NOMO-1 treated with DMSO at 0.1 percent for 48 hours (cell line): ENCODE measurements around the gene RUVBL1.
A peak's percentile ranks its signal among the peaks of the same experiment; 100 is the strongest.

ENCODE experiments used
- DNase-seq: peaks from one replicate; lab custom pipeline; 2025; ENCODE audit not compliant: unreplicated experiment; lab: John Stamatoyannopoulos, UW

Gene RUVBL1

DNA sequence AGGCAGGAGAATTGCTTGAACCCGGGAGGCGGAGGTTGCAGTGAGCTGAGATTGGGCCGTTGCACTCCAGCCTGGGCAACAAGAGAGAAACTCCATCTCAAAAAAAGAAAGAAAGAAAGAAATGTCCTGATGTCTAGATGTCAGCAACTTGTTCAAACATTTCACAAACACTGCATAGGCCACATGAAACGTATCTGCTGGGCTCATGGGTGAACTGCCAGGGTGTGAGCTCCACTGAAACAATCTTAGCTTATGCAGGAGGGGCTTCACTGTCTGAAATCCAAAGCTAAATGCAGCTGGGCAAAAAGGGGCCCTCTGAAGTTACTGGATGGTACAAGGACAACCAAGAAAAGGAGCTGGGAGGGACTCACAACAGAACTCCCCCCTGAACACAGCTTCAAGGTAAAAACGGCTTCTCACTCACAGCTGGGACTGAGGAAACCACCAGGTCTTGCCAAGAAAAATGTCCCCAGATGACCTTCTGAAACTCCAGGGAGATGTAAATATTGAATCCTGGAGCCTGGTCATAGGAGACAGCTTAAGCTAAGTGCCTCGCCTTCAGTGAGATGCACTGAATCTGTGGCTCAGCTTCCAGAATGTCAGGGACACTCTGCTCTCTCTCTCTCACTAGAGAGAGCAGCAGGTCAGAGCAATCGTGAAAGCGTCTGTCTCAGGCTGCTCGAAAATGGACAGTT is 39.5 kb downstream of the RUVBL1 start:
- no peak for DNase-seq

DNA sequence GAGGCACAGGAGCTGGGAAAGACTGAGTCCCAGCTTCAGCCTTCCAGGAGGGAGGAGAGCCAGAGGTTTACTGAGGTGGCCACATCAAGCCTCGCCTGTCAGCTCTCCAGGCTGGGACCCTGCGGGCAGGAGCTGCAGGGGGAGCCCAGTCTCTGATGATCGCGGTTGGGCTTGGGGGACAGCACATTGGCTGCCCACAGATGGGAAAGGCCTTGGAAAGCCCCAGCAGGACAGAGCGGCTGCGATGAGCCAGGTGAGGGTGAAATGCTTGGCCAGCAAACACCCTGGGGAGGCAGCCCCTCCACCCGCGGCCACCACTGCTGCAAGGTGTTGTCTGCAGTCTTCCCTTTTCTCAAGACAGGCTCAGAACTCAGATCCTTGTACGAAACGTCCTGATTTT is 40.2 kb downstream of the RUVBL1 start:
- DNase-seq: no peak

DNA sequence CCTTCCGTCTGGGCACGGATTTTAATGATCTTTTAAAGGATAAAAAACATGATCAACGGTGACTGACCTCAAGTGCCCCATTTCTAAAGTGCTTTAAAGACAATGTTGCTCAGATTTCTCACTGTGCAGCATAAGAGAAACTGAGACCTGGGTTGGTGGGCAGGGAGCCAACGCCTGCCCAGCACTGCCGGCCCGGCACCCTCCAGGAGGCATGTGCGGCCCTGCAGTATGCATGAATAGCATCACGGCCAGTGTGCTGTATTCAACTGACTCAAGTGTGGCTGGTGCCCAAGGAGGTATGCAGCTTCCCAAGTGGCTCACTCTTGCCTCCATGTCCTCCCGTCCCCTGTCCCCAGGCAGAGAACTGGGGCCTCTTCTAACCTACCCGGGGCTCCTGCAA is 41.1 kb downstream of the RUVBL1 start:
- DNase-seq: no peak

DNA sequence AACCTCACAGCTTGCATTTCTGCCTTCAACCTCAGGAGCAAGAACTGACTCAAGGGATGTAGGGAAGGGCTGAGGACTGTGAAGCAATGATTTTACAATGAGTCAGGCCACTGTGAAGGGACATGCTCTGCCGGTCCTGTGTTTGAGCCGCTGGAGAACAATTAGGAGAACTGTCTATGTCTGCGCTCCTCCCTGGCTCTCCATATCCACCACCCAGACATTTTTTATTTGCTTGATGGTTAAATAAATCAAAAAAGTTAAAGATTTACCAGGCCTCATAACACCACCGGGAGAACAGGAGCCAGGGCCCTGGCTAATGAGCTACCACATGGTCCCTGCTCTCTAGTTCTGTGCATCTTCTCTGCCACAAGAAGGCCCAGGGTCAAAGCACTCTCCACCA is 41.8 kb downstream of the RUVBL1 start:
- no peak for DNase-seq

DNA sequence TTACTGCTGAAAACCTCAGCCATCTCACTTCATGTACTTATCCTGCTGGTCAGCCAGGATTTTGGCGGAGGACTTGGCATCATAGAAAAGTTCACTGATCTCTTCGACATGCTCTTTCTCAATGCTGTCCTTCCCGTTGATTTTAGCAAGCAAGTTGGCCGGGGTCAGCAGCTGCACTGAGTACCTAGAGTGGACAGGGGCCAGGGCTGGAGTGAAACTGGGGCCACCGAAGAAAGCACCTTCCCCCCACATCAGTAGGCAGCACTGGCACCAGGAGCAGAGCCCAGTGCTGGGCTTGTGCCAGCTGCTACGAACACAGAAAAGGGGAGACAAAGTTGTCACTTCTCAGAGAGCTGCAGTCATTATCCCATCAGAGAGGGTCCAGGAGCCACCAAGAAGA is 42.4 kb downstream of the RUVBL1 start:
- no peak for DNase-seq

DNA sequence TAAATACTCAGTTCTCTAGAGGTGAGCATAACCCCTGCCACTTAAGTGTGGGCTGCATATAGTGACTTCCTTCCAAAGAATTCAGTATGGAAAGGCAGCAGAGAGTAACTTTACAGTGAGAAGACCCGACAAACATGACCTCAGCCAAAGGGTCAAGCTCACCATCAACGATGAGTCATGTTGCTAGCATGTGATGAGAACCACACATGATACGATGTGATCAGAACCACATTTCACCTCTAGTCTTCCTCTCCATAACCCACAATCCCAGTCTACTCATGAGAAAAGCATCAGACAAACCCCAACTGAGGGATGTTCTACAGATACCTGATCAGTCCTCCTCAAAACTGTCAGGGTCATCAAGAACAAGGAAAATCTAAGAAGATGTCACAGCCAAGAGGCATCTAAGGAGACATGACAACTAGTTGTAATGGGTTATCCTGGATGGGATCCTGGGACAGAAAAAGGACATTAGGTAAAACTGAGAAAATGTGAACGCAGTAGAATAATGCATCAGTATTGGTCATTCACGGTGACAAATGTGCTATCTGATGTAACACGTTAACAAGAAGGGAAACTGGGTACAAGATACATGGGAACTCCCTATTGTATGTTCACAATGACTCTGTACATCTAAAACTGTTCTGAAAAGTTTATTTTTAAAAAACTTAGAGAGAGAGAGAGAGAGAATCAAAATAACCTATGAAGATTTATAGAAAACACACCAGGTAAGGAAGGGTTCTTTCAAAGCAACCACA is 43.1 kb downstream of the RUVBL1 start:
- no peak for DNase-seq

DNA sequence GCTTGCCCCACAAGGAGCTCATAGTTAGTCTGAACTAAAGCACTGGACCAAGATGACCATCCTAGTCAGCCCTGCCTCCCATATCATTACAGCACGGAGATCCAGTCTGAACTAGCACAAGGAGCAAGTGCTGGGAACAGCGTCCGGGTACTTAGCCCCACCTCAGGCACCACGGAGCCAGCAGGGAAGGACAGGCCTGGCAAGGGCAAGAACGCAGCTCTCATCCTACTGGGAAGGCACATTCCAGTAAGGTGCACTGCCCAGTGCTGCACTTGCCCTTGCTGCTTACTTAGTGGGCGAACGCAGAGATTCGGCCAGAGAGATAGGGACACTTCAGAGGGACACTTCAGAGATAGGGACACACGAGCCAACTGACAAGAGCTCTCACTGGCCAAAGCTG is 43.8 kb downstream of the RUVBL1 start:
- DNase-seq: no peak

DNA sequence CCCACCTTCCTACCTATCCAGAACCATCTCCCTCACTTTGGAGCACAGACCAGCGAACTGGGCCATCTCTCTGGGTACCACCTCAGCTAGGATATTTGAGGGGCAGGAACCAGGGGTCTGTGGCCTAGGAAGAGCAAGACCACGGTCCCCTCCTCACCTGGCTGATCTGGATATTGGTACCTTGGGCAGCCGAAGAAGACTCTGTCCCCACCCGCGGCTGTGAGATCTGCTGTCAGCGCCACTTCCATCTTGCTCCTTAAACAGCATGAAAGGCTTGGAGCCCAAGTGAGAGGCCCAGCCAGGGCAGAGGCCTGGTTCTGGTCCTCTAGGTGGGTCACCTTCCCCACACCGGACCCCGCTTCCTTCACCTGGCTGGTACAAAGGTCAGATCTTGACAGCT is 44.7 kb downstream of the RUVBL1 start:
- no peak for DNase-seq

DNA sequence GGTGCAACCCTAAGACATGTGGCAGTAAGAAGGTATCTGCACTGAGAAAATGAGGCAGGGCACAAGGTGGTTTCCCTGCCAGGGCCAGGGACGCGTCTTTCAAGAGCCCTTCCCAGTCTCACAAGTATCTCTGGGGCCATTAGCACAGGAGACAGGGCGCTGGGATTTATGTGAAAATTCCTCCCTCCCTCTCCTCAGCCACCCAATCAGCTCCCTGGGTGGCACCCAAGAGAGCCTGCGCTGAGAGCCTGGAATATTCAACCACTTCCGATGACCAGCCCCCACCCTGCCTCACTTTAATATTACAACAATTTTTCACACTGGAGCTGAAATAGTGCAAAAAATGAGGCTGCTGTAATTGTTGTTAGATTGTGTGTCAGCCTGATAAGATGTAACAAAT is 45.3 kb downstream of the RUVBL1 start:
- DNase-seq: no peak

DNA sequence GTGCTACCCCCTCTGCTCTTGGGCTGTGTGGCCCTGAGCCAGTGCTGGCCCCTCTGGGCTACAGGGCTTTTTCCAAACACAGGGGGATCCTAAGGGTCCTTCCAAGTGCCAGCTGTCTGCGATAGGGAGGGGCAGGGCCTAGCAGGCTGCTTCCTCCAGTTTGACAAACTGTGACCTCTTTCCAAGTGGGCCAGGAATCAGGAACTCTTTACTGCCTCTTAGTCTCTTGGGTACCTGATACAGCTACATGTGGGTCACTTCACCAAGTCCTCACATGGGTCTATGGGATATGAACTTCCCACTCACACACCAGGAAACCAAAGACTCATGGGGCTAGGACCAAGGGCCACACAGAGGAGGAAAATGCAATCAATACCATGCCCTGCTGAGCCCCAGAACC is 45.9 kb downstream of the RUVBL1 start:
- no peak for DNase-seq

DNA sequence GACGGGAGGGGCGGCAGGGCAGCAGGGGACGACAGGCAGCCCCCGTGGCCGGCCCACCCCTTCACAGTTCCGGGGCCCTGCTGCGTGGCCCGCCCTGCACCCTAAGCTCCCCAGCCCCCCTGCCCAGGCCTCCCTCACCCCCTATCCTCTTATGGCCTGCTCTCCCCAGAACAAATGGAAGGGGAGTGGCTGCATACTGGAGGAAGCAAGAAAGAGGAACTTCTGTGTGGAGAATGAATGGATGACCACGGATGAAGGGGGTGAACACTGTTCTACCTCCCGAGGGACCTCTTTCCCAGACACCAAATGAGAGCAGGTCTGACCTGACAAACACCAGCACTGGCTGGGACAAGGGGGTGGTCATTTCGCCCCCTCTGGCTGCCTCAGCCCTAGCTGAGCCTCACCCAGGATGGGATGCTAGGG is 46.4 kb downstream of the RUVBL1 start:
- DNase-seq: peak; percentile 83

DNA sequence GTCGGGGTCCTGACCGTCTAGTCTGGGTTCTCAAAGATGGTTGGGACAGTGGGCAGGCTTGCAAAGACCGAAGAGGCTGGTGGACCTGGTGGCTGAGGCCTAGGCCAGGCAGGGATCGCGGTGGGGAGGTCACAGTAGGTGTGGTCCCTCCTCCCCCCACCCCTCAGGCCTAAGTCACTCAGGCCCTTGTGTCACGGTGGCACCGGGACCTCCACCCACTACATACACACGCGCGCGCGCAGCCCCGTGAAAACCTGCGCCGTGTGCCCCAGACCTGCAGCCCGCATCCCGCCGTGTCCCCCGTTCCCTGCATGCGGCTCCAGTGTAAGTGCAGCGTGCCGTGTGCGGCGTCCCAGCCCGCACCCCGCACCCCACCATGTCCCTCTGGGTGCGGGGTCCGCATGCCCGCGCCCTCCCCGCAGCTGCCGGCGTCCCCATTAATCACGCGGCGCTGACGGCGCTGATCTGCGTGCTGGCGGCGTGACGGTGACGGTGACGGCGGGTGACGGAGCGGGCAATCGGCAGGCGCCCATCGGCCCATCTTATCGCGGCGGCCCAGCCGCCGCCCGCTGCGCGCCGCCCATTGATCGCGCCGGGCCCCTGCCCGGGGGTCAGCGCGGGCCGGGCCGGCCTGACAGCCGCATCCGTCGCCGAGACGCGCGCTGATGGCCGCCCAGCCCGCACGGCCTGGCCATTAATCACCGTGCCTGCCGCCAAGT is 47.0 kb downstream of the RUVBL1 start:
- no peak for DNase-seq

DNA sequence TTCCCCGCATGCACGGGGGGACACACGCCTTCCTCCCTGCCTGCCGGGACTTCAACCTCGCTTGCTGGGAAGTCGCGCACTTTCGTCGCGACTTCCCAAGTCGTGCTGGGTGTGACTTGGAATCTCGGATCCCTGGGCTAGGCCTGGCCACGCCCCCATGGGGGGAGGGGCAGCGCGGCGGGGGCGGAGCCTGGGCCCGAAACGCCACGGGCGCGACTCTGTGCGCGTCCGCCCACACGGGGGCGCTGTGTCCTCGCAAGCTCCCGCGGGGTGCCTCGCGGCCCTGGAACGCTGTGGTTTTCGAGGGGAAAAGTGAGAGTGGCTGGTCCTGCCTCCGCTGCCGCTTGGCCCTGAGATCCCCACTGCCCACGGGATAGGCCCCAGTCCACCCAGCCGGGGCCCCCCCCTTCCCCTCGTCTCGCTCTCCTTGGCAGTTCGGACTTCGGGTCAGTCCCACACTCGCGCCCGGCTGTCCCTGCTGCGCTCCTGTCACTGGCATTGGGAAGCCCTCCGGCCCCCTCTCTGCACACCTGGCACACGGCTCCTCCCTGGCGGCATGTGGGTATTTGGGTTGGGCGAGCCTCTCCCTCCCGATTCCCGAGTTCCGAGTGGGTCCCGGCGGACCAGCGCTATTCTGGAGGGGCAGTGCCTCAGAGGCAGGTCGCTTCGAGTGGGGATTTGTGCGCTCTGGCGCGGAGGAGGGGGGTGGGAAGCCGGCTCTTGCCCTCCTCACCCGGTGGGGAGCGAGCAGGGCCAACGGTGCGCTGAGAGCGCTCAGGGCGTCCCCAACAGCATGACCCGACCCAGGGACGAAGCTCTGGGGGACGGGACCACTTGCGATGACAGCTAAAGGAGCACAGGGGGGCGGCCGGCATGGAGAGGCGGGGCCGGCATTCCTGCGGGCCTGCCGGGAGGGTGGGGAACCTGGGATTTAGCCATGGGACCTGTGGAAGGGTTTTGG is 47.8 kb downstream of the RUVBL1 start:
- DNase-seq: peak; percentile 8

DNA sequence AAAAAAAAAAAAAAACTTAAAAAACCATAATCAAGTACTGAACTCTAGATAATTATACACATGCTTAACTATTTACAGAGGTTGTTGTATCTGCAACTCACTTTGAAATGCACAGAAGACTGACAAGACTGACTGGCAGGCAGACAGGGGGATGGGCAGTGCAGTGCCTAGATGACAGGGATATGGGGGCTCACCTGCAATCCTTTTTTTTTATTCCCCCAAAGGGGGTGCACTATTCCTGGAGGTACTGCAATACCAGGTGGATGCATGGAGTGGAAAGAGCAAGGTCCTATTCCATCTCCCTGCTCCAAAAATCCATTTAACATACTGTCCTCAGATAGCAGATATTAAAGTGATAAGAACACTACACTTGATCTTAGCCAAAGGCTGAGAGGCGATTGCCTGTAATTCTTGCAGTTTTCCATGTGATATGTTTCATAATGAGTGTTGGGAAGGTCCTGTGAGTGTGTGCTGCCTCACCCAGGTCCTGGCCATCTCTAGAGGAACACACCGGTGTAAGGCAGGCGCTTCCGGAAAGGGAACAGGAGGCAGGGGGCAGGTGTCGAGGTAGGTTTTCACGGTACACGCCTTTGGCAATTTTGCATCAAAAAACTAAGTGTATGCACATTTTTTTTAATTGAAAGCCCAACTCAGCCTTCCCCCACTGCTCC is 48.6 kb downstream of the RUVBL1 start:
- no peak for DNase-seq

DNA sequence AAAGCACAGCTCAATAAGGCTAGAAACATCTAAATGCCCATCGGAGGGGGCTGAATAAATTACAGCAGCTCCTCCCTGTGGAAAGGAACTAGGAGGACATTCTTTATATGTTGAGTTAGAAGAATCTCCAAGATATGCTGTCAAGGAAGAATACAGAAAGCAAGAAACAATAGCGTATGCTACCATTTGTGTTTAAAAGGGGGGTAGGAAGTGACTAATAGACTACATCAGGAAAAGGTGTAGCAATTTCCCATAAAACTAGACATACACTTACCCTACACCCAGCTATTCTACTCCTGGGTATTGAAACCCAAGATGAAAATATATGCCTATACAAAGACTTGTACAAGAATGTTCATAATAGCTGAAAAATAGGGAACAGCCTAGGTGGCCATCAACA is 49.8 kb downstream of the RUVBL1 start:
- peak; percentile 30 for DNase-seq

DNA sequence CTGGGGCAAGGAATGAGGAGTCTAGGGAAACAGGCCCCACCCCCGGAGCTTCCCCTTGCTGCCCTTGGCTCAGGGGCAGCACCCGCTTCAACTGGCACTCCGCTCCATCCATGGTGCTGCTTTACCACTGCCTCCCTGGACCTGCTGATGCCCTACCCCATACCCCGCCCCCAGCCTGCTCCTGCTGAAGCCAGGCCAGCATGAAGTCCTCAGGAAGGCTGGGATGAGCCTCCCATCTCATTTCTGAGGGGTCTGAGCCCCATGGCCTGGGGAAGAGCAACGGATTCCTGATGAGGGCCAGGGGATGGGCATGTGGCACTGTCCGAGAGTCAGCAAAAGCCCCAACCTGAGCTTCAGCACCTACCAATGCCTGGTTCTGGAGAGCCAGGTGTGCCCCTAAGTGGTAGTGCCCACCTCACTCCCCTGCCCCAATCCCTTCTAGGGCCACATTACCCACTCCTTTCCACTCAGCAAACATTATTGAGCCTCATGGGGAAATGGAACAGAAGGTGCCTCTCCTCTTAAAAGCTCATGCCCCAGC is 50.4 kb downstream of the RUVBL1 start:
- no peak for DNase-seq

DNA sequence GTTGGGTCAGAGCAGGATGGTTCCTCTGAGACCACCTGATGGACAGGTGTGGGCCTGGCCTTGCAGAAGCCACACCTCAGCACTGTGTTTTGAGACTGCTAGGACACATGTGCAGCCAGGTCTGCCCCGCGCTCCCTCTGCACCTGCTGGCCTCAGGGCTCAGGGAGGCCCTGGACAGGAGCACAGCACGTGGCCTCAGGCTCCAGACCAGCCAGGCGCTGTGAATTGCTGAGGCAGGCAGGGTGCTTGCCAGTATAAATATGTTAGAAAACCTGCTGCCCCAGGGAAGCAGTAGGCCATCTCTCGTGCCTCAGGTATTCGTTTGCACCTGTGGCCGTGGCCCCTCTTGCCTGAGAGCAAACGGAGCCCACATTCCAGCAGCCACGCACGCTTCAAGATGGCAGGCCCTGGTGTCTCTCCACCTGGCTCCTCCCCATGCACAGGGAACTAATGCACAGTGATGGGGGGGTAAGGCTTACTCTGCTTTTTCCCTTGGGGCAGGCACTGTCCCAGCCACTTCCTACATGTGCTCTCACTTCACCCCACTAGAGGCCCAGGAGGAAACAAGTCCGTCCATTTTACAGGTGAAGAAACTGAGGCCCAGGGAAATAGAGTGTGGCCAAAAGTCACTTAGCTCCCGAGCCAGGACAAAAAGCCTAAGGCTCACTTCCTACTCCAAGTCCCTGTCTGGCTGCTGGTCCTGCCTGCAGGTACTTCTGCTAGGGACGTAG is 51.0 kb downstream of the RUVBL1 start:
- DNase-seq: no peak

DNA sequence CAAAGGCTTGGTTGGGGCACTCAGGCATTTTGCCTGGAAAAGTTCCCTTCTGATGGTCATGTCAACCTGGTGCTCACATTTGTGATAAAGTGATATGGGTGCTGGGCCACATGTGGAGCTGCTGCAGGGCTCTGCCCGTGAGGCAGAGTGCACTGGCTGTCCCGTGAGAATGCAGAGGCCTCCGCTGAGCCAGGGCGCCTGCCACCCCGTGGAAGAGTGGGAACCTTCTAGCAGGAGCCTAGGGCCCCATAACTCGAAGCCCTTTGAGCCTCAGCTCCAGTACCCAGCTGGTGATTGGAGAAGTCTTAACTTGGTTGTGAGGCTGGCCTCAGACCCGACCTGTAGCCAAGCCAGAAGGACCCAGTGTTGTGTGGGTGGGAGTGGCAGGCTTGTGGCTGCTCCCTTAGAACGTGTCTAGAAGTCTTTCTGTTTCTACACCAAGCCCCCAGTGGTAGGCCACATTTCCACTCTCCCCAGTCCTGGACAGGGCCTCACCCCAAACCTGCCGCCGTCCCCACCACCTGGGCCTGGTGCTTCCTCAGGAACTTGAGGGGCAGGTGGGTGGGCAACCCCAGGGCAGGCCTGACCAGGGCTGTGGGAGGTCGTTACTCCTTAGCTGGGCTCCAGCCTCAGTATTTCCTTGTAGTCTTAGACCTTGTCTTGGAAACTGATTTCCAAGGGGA is 51.7 kb downstream of the RUVBL1 start:
- DNase-seq: no peak
